ENCODE results near the gene AKR1C4. TPM values are rescaled to one million over a fixed set of nuclear protein-coding genes. Genes with fewer than 3 reads are reported as not detected.
"Not testable (repeated sequence)": the region's sequence is repeated elsewhere in the genome, so short reads cannot be mapped to it uniquely, and the experiment has no call there.

The AKR1C4 gene
- not detected for polyA plus RNA-seq (2013, experiment 1 of 2; ENCODE audit: insufficient read length)
- polyA plus RNA-seq (2013, experiment 2 of 2; ENCODE audit: insufficient read length) = not detected

- DNase-seq = no peak
Observed at GRCh38 chr10:5196702-5197113, at the start of gene AKR1C4. Gene AKR1C4, plus strand, starts transcription at chr10:5196837. Its CDS starts 31 bp downstream, at chr10:5196868.

- DNase-seq = no peak
Observed at GRCh38 chr10:5146920-5147254, 49.8 kb upstream of the AKR1C4 start.

- no peak for DNase-seq
Observed at GRCh38 chr10:5147255-5147980, 49.2 kb upstream of the AKR1C4 start.

GRCh38 chr10:5147981-5148677, 48.5 kb upstream of the AKR1C4 start:
- no peak for DNase-seq

- no peak for DNase-seq
Observed at GRCh38 chr10:5148678-5149032, 48.0 kb upstream of the AKR1C4 start.

GRCh38 chr10:5151076-5151475, 45.6 kb upstream of the AKR1C4 start:
- no peak for DNase-seq

GRCh38 chr10:5155951-5156350, 40.7 kb upstream of the AKR1C4 start:
- DNase-seq = no peak

GRCh38 chr10:5157501-5157900, 39.1 kb upstream of the AKR1C4 start:
- no peak for DNase-seq

- DNase-seq = no peak
Observed at GRCh38 chr10:5159126-5159525, 37.5 kb upstream of the AKR1C4 start.

GRCh38 chr10:5163487-5163886, 33.1 kb upstream of the AKR1C4 start:
- DNase-seq = no peak

- no peak for DNase-seq
Observed at GRCh38 chr10:5165738-5166137, 30.9 kb upstream of the AKR1C4 start.

GRCh38 chr10:5168897-5169420, 27.7 kb upstream of the AKR1C4 start:
- DNase-seq = no peak

GRCh38 chr10:5175581-5175980, 21.1 kb upstream of the AKR1C4 start:
- DNase-seq = not testable (repeated sequence)

GRCh38 chr10:5180503-5180902, 16.1 kb upstream of the AKR1C4 start:
- DNase-seq = not testable (repeated sequence)

GRCh38 chr10:5183923-5184322, 12.7 kb upstream of the AKR1C4 start:
- DNase-seq = no peak

GRCh38 chr10:5184987-5185775, 11.5 kb upstream of the AKR1C4 start, which contains the start of gene AKR1C8:
Gene AKR1C8, minus strand, starts transcription at chr10:5185150. Its CDS starts 46 bp downstream, at chr10:5185104.
- no peak for DNase-seq

- DNase-seq = no peak
Observed at GRCh38 chr10:5187867-5188266, 8.8 kb upstream of the AKR1C4 start.

GRCh38 chr10:5188358-5188757, 8.3 kb upstream of the AKR1C4 start:
- no peak for DNase-seq

GRCh38 chr10:5194431-5194830, 2.2 kb upstream of the AKR1C4 start:
- DNase-seq = no peak

GRCh38 chr10:5195727-5196374, 786 bp upstream of the AKR1C4 start:
- DNase-seq = no peak

GRCh38 chr10:5198386-5198785, 1.7 kb downstream of the AKR1C4 start:
- DNase-seq = no peak

GRCh38 chr10:5199398-5199797, 2.8 kb downstream of the AKR1C4 start:
- no peak for DNase-seq

Measured in fibroblast of skin of back (primary cell).